ENCODE measurements around the gene TSPAN18.

GRCh38 chr11:44787981-44788380, 61.2 kb downstream of the TSPAN18 start:
- TF ChIP-seq EZH2 (IDR thresholded peaks at IDR 0.05; ENCODE audit: insufficient read depth, poor library complexity, severe bottlenecking) (no peak), EZH2phosphoT487 (IDR thresholded peaks at IDR 0.05; ENCODE audit: insufficient read depth, low read depth) (no peak)

Data from GM23248 (cell line).